ENCODE data around the gene ECHS1. TPM values are rescaled to one million over a fixed set of nuclear protein-coding genes. Genes with fewer than 3 reads are reported as not detected.
A peak's percentile ranks its signal among the peaks of the same experiment; 100 is the strongest.
"Not testable (repeated sequence)": the region's sequence is repeated elsewhere in the genome, so short reads cannot be mapped to it uniquely, and the experiment has no call there.

ECHS1 gene
- total RNA-seq, 2 donors from 2014 or later, result 173 to 205 TPM

DNA sequence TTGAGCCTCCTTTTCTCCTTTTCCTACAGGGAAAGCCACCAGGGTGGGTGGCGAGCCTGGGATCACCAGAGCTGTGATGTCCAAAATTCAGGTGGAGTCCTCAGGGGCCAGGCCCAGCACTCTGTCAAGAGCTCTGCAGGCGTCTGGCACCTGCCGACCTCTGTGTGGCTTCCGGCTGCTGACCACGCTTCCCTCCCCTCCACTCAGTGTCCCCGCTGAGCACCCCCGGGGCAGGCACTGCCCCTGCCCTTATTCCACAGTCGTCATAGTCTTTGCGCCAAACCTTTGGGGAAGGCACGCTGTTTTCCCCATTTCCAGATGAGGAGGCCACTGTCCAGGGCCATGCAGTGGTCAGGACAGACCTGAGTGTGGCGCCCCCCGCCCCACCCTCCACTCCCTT, 28.3 kb upstream of the ECHS1 start:
- intact Hi-C loops (cut with DNase I, micrococcal nuclease), result no loop called here
- ATAC-seq (no peak), DNase-seq (no peak)

DNA sequence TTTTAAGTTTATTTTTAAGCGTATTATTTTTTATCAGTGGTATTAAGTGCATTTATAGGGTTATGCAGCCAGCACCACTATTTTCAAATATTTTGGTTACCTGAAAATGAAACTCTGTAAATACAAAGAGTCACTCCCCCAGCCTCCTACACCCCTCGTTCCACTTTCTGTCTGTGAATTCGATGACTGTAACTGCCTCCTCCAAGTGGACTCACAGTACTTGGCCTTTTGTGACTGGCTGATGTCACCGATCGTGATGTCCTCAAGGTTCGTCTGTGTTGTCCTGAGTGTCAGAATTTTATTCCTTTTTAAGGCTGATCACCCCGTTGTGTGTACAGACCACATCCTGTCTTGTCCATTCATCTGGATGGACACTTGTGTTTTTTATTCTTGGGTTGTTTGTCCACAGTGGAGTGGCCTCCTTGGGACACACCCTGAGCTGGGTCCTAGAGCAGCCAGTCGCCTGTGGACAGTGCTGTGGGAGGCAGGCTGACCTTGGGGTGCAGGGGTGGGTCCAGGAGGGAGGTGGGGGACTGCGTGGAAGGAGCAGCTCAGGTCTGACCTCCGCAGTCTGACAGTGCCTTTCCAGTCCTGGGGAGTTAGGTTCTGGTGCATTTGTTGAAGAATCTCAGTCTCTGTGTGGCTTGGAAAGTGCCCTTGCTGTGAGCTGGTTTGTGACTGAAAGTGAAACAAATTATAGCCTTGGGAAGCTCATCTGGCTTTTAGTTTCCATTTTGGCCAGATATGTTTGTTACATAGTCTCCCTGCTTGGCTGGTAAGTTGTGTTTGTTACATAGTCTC, 27.7 kb upstream of the ECHS1 start:
- DNase-seq (no peak), ATAC-seq (peak; percentile 23)
- intact Hi-C loops (cut with DNase I, micrococcal nuclease), result no loop called here

- ATAC-seq (no peak), DNase-seq (no peak)
- intact Hi-C loops (cut with DNase I, micrococcal nuclease), result no loop called here
These were observed 26.0 kb upstream of the ECHS1 start for GRCh38 chr10:133399123-133399601.

GRCh38 chr10:133397938-133398337, 24.8 kb upstream of the ECHS1 start:
- ATAC-seq (no peak), DNase-seq (no peak)
- intact Hi-C loops (cut with DNase I, micrococcal nuclease), result no loop called here

GRCh38 chr10:133396035-133396624, 23.0 kb upstream of the ECHS1 start:
- ATAC-seq, result no peak
- intact Hi-C loops (cut with DNase I, micrococcal nuclease), result no loop called here
- no peak for DNase-seq

GRCh38 chr10:133394801-133395221, 21.7 kb upstream of the ECHS1 start:
- DNase-seq, result no peak
- intact Hi-C loops (cut with DNase I, micrococcal nuclease), result no loop called here
- ATAC-seq, result peak; percentile 10

DNA sequence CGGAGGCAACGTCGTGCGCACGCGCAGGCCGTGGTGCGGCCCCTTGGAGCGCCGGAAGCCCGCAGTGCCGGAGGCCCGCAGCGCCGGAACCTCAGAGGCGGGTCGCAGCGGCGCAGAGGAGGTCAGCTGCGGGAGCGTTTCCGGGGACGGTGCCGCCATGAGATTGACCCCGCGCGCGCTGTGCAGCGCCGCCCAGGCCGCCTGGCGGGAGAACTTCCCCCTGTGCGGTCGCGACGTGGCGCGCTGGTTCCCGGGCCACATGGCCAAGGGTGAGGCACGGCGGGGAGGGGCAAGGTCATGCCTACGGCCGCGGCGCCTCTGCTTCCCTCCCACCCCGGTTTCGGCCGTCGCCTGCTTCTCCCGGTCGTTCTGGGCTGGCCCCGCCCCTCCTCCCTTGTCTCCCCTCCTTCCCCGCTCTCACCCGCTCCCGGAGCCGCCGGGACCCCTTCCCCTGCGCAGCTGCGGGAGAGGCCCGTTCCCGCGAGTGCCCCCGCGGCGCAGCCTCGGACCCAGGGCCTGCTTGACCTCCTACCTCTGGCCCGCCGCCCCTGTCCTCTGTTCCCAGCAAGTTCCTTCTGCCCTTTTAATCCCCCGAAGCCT, 21.0 kb upstream of the ECHS1 start, which contains the start of gene MTG1:
MTG1 (plus strand) TSS at position 94 of the 600 bp plus-strand sequence; CDS start at position 158, 64 bp downstream.
- intact Hi-C loops (cut with DNase I, micrococcal nuclease), result no loop called here
- peak; percentile 92 to 97 for DNase-seq
- peak; percentile 94 for ATAC-seq

DNA sequence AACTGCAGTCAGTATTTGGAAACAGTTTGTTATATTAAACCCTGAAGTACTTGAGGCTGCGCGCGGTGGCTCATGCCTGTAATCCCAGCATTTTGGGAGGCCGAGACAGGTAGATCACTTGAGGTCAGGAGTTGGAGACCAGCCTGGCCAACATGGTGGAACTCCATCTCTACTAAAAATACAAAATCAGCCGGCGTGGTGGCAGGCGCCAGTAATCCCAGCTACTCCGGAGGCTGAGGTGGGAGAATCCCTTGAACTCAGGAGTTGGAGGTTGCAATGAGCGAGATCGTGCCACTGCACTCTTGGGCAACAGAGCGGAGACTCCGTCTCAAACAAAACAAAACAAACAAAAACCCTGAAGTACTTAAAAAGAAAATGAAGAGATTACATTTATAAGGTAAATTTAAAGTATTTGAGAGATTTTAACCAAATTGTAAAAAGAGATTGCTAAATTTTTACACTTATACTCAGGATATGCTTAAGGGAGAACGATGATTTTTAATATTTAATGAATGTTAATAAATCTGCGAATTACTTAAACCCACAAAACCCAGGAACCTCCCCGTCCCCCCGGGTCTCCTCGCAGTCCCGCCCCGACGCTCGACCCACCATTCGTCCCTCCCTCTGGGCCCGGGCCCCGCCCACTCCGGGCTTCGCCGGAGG, 20.4 kb upstream of the ECHS1 start:
- DNase-seq, result no peak
- intact Hi-C loops (cut with DNase I, micrococcal nuclease), result no loop called here
- ATAC-seq, result no peak

DNA sequence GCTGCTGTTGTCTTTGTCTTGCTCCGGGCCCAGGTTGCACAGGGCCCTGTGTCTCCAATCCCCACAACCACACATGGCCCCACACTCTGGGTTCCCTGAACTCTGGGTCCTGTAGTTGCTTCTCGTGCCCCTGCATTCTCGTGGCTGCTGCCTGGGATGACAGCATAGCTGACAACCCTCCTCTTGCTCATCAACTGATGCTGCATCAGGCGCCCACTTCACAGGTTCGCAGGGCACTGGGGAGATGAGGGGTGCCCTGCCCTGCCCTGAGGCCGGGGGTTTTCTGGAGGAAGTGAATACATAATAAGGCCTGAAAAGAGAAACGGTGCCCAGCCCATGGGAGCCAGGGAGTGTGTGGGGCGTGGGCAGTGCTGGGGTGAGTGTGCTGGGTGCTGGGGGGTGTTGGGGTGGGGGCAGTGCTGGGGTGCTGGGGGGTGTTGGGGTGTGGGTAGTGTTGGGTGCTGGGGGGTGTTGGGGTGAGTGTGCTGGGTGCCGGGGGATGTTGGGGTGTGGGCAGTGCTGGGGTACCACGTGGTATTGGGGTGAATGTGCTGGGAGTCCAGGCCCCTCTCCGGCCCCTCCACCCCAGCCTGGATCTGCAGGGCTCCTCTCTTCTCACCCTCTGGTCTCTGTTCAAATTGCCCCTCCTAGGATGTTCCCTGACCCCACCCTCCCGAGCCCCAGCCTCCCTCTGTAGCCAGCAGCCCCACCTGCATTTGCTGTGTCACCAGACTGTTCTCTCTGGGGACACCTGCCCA, 18.8 kb upstream of the ECHS1 start:
- DNase-seq (no peak), ATAC-seq (no peak)
- intact Hi-C loops (cut with DNase I, micrococcal nuclease), result no loop called here

DNA sequence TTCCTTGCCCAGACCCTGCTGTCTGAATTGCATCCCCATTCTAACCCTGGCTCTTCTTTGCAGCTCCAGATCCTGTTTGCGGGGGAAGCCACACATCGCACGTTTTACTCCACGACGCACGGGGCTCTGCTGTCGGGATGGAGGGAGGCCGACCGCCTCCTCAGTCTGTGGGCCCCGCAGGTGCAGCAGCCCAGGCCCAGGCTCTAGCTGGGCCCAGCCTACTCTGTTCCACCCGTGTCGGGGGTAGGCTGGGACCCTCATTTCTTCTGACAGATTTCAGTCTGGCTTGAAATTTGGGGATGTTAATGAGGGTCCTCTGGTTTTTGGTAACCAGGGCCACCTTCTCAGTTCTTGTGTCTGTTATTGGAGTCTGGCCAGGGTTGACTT, 18.1 kb upstream of the ECHS1 start:
- ATAC-seq, result no peak
- intact Hi-C loops (cut with DNase I, micrococcal nuclease), result no loop called here
- DNase-seq, result no peak

GRCh38 chr10:133390597-133391248, 17.6 kb upstream of the ECHS1 start:
- ATAC-seq (no peak), DNase-seq (no peak)
- intact Hi-C loops (cut with DNase I, micrococcal nuclease), result no loop called here

DNA sequence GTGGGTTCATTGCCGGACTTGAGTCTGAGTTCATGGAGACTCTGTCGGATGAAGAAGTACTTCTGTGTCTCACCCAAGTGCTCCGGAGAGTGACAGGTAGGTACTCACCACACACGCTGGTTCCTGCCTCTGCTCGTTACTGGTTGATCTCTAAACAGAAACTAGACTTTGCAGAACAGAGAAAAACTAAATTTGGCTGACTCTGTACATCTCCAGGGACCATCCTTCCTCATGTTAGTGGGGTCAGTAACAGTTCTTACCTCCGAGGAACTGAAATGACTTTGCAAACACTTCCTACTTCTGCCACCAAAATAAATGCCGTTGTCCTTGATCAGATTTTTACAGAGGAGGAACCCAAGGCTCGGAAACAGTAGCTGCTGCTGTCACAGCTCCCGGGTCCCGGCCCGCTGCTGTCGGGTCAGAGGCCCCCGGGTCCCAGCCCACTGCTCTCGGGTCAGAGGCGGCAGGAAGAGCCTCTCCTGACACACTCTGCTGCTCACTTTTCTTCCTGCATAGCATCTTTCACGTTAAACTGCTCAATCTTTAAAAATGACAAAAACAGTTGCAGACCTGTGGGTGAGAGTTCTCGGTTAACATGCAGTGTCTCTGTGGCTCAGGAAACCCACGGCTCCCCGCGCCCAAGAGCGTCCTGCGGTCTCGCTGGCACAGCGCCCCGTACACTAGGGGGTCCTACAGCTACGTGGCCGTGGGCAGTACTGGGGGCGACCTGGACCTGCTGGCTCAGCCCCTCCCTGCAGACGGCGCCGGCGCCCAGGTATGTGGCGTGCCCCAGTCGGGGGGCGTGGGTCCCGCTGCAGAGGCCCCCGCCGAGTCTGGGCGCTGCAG, 16.0 kb upstream of the ECHS1 start:
- intact Hi-C loops (cut with DNase I, micrococcal nuclease), result no loop called here
- ATAC-seq (no peak), DNase-seq (peak in 1 of 2 donors; percentile 44)

DNA sequence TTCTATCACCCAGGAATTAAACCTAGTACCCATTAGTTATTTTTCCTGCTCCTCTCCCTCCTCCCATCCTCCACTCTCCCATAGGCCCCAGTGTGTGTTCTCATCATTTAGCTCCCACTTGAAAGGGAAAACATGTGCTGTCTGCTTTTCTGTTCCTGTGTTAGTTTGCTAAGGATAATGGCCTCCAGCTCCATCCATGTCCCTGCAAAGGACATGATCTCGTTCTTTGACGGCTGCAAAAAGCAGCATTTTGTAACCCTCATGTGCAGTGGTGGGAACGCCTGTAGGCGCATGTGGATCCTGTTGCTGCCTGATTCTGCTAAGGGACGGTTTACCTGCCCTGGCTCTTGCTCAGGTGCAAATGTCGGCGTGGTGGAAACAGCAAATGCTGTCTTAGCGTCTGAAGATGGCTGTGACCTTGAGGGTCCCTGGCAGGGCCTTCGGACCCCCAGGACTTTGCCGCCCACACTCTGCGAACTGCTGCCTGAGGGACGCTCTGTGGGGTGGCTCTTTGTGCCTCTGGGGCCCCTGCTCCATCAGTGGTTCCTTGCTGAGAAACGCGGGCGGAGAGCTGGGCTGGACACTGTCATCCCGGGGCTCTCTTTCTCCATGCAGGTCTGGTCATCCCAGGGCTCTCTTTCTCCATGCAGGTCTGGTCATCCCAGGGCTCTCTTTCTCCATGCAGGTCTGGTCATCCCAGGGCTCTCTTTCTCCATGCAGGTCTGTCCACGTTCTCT, 15.2 kb upstream of the ECHS1 start:
- DNase-seq (peak in 1 of 2 donors; percentile 4), ATAC-seq (no peak)
- intact Hi-C loops (cut with DNase I, micrococcal nuclease), result no loop called here

DNA sequence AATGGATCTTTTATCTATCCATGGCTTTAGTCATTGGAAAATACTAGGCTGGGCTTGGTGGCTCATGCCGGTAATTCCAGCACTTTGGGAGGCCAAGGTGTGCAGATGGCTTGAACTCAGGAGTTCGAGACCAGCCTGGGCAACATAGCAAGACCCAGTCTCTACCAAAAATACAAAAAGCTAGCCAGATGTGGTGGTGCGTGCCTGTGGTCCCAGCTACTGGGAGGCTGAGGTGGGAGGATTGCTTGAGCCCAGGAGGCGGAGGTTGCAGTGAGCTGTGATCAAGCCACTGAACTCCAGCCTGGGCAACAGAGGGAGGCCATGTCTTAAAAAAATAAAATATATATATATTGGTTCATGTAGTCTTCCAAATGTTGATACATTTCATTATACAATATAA, 13.8 kb upstream of the ECHS1 start:
- DNase-seq; ATAC-seq; intact Hi-C loops (cut with DNase I, micrococcal nuclease): not testable (repeated sequence)

- ATAC-seq, result no peak
- DNase-seq, result no peak
- intact Hi-C loops (cut with DNase I, micrococcal nuclease), result no loop called here
These were observed 12.1 kb upstream of the ECHS1 start for GRCh38 chr10:133385214-133385613.

DNA sequence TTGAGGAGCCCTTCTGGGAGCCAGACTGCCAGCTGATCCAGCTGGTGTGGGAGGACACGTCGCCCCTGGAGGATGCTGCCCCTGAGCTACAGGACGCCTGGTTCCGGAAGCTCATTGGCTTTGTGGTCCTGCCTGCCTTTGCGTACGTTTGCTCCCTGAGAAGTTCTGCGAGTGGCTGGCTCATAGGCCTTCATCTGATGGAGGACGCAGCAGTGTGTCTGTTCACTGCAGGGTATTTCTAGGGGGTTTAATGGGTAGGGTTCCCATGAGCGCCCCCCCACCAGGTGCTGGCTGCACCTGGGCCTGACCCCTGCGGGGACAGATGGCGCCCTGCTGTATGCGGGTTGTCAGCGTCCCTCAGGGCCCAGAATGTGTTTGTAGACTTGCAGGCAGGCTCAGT, 10.9 kb upstream of the ECHS1 start:
- no peak for DNase-seq
- no peak for ATAC-seq
- intact Hi-C loops (cut with DNase I, micrococcal nuclease), result no loop called here

DNA sequence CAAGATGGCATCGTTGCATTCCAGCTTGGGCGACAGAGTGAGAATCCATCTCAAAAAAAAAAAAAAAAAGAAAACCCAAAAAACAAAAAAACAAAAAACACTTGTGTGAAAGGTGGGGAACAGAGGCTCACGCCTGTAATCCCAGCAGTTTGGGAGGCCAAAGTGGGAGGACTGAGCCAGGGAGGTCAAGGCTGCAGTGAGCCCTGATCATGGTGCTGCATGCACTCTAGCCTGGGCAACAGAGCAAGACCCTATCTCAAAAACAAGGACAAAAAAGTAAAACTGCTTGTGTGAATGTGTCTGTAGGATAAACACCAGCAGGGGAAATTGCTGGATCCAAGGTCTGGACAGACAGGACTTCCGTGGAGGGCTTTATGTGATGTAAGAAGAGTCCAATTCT, 10.4 kb upstream of the ECHS1 start:
- ATAC-seq, result no peak
- intact Hi-C loops (cut with DNase I, micrococcal nuclease), result no loop called here
- no peak for DNase-seq

Measured in left colon (tissue), 2 donors.